GM21528 (cell line): ENCODE measurements around the gene CCL19.

ENCODE experiments used
- ATAC-seq: cut with Tn5 transposase; IDR thresholded peaks from one replicate; pipeline ENCODE4 v1.9.1; 2021; ENCODE audit warnings: mild to moderate bottlenecking, moderate library complexity; ENCODE audit not compliant: unreplicated experiment, low FRiP score

CCL19 gene

GRCh38 chr9:34701023-34701768 lies 10.1 kb upstream of the CCL19 start:
- no peak for ATAC-seq

DNA sequence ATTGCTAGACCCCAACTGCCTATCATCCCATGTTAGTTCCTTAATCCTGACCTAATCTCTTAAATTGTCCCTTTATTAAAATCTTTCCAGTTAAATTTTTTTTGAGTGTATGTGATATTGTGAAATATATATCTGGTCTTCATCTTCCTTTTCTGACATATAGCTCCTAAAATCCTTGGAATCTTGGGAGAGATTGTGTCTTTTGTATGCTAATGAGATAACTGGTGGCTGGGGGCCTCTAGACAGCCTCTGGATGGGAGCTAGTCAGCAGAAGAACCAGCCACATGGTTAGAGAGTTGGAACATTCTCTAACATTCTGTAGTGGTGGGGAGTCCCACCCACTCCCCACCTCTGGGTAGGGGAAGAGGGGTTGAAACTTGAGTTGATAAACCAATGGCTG lies 3.7 kb upstream of the CCL19 start:
- no peak for ATAC-seq

- ATAC-seq, result no peak
Measured at GRCh38 chr9:34693560-34693959, 2.5 kb upstream of the CCL19 start.

GRCh38 chr9:34691936-34692315 lies 850 bp upstream of the CCL19 start:
- ATAC-seq, result no peak

DNA sequence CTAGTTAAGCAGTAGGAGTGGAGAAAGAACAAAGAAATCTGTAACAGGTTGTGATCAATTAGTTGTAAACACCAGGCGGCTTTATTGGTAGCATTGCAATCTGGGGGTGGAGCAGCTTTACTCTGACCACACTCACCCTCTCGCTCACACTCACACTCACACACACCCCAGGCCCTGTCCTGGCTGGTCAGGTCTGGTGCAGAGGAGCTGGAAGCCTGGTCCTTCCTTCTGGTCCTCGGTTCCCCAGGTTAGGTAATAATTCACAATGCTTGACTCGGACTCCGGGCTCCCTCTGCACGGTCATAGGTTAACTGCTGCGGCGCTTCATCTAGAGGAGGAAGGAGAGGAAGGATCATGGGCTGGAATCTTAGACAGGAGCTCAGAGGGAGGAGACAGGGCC lies 1.6 kb downstream of the CCL19 start:
- no peak for ATAC-seq

DNA sequence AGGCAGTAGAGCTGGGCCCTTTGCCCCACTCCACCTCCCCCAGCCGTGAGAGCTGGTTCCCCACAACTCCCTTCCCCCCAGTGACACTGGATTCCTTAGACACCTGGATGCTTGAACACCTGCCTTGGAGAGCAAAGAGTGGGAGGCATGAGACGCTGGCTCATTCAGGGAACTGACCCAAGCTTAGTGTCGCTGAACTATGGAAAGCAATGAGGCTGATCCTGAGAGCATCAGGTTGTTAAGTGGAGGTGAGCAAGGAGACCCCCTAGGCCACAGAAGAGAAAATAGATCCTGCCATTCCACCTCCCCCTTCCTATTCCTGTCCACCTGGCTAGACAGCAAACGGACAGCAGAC lies 2.0 kb downstream of the CCL19 start:
- ATAC-seq, result no peak

- no peak for ATAC-seq
Measured at GRCh38 chr9:34688329-34689115, 2.6 kb downstream of the CCL19 start.

- ATAC-seq, result no peak
Measured at GRCh38 chr9:34687276-34688030, 3.6 kb downstream of the CCL19 start.

DNA sequence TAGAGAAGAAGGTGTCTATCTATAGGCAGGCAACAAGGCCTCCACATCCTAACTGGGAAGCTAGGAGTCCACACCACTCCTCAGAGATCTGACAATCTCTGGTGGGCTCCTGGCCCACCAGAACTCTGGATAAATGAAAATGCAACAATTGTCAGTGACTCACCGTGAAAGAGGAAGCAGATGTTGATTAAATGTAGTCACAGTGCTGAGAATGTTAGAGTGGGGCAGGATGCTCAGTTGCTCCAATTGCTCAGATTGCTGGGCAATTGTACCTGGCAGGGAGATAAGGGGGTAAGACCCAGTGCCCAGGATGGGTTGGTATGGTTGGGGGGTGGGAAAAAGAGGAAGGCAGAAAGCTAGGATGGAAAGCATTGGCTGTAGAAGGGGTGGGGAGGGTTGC lies 4.3 kb downstream of the CCL19 start:
- ATAC-seq, result no peak

DNA sequence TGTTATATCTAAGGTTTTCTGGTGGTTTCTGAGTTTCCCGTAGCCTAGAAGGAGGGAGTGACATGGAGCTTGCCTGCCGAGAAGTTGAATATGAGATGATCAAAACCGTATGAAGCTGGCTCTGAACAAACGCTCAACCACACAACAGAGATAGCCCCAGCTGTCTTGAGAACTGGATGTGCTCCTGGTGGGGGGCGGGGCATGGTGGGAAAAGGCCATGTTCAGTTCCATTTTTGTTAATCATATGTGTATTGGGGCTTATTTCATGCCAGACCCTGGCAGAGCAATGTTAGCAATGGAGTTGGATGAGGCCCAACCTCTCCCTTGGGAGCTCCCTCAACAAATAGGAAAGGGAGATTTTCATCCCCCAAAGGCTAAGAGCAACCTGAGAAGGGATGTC lies 4.8 kb downstream of the CCL19 start:
- ATAC-seq, result no peak

DNA sequence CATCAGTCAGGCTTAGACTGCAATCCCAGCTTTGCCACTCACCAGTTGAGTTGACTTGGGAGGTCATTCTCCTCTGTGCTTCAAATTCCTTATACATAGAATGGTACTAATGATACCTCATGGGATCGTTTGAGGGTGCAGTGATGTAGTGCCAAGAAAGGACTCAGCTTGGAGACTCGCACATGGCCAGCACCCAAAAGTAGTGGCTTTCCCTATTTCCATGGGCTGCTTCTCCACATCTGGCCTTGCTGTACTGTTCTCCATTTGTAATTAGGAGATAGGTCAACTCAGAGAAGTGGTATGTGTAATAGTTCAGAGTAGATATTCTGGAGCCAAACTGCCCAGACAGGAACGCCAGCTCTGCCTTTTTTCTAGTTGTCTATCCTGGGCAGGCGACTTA lies 5.5 kb downstream of the CCL19 start:
- no peak for ATAC-seq

DNA sequence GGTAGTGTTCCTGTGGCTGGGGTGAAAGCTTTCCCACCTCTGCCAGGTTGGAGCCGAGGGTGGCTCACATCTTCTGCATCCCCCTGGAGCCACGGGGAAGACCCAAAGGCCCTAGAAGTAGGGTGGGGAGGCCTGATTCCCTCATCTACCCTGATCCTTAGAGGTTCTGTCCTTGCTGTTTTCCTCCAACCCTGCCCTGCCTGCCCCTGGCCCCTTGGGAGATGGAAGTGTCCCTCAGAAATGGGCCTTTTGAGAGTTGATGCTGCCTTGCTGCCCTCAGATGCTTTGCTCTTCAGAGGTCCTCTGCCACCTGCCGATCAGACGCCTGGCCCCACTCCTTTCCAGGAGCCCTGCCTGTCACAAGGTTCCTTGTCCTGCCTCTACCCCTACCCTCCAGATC lies 6.3 kb downstream of the CCL19 start:
- ATAC-seq, result no peak

GRCh38 chr9:34684145-34684544 lies 6.9 kb downstream of the CCL19 start:
- no peak for ATAC-seq

GRCh38 chr9:34675869-34676268 lies 15.2 kb downstream of the CCL19 start:
- no peak for ATAC-seq

DNA sequence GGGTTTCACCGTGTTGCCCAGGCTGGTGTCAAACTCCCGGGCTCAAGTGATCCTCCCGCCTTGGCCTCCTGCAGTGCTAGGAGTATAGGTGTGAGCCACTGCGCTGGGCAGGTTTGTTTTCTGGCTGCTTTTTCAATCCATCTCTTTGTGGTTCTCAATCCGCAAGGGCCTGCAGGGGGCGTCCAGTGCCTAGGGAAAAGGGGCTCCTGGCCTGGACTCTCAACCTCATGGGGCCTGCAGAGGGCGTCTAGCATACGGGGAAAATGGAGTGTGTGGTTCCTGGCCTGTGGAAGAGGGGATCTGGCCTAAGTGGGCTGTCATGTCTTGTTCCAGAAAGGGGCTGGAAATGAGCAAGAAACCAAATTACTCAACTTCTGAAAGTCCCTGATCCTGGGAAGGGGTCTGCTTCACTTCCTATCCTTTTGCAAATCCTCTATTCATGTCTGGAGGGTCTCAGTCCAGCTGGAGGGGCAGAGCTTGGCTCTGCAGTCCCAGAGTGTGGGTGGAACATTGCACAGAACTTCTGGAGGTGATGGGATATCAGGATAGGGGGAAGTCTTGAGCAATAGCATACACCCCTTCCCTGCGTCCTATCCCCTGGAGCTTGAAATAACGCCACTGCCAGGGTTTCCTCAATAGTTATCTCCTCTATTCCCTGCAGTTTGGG lies 15.9 kb downstream of the CCL19 start:
- no peak for ATAC-seq

DNA sequence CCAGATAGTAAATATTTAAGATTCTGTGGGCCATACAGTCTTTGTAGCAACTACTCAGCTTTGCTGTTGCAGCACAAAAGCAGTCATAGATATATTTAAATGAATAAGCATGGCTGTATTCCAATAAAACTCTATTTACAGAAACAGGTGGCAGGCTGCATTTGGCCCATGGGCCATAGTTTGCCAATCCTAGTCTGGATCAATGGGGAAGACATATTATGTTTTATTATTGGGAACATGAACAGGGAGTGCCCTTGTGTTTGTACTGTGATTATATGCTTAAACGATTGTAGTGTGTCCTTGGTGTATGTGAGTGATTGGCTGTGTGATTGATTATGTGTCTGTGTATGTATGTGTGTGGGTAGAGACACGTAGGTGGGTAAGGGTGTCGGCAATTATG lies 16.6 kb downstream of the CCL19 start:
- no peak for ATAC-seq

GRCh38 chr9:34671307-34671706 lies 19.8 kb downstream of the CCL19 start:
- no peak for ATAC-seq

DNA sequence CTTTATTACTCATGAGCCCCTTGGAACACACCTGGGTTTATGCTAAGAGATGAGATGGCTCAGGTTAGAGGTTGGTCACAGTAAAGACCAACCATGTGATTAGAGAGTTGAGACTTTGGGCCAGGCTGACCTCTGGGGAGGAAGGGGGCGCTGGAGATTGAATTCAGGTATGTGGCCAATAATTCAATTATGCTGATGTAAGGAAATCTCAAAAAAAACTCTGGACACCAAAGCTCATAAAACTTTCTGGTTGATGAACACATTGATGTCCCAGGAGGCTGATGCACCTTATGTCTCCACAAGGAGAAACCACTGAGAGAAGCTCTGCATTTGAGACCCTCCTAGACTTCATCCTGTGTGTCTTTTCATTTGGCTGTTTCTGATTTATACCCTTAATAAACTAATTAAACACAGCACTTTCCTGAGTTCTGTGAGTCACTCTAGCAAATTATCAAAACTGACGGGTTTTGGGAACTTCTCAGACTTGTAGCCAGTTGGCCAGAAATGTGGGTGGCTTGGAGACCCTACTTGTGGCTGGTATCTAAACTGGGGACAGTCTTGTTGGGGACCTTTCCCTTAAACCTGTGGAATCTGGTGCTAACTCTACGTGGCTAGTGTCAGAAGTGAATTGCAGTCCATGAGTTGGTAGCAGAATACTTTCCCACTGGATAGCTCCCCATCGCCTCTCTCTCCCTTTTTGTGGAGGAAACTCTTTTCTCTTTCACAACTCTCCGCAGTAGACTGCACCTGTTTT lies 21.1 kb downstream of the CCL19 start:
- no peak for ATAC-seq

DNA sequence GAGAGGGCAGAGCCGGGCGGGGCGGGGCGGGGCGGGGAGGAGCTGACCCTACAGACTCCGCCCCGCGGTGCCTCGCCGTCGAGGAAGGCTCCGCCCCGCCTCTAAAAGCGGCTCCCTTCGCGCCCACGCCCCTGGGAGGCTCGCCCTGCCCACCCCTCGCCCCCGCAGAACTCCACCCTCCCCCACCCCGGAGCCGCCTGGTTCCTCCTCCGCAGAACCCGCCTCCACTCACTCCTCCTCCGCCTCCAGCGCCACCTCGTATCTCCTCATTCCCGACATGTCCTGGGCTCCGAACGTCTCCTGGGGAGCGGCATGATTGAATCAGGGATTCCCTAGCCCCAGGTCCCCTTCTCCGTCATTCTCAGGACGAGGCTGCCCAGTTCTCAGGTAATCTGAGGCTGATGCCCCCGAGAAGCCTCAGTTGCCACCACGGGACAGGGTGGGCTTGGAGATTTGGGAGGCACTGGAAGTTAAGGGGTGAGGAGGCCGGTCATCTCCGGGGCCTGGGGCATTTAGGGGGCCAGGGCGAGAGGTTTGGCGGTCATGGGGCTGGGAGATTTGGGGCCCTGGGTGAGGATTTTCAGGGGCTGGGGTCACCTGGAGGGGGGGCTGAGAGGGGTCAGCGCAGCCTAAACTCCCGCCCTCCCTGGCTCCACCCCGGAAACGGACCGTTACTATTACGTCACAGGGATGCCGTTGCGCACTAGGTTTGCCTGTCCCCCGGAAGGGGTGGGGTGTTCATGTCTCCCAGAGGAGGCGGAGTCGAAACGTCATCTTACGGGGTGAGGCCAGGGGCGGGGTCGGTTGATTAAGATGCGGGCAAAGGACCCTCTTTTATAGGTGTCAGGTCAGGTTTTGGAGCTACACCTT lies 25.5 kb downstream of the CCL19 start:
- peak; percentile 59 for ATAC-seq

GRCh38 chr9:34665067-34665380 lies 26.1 kb downstream of the CCL19 start:
- peak; percentile 27 for ATAC-seq
